Measurements from ENCODE around the gene CST5.
"Not testable (repeated sequence)": the region's sequence is repeated elsewhere in the genome, so short reads cannot be mapped to it uniquely, and the experiment has no call there.

CST5 gene, protein sequence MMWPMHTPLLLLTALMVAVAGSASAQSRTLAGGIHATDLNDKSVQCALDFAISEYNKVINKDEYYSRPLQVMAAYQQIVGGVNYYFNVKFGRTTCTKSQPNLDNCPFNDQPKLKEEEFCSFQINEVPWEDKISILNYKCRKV

DNA sequence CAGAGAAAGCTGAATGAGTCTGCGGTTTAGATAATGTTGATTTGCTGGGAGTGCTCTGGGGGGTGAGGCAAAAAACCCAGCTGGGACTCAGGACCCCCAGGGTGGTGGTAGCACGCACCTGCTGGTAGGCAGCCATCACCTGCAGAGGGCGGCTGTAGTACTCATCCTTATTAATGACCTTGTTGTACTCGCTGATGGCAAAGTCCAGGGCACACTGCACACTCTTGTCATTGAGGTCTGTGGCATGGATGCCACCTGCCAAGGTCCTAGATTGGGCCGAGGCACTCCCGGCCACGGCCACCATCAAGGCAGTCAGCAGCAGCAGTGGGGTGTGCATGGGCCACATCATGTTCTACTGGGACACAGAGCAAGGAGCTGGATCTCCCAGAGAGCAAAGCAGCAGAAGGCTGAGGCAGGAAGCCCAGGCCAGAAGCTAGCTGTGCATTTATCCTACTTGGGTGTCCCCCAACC, at the start of gene CST5:
TSS of gene CST5 (minus strand) at position 421 of the 471 bp plus-strand sequence. CDS start at position 349, 72 bp downstream.
- no peak for DNase-seq (ENCODE audit: low spot score)

DNA sequence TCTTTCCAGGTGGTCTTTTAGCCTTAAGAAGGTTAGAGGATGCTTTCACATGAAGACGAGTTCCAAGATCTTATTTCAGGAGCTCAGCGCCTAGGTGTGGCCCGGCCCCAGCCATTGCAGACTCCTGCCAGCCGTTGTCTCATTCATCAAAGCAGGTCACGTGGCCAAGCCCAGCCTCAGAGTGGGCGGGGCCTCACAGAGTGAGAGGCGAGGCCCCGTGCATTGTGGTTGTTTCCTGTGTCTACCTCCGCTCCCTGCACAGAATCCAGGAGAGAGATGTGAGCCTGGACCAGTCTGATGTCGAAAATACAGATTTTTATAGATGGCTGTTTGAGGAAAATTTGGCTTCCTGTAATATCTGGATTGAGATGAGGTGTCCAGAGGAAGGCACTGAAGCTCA, 49.2 kb upstream of the CST5 start:
- no peak for DNase-seq (ENCODE audit: low spot score)

DNA sequence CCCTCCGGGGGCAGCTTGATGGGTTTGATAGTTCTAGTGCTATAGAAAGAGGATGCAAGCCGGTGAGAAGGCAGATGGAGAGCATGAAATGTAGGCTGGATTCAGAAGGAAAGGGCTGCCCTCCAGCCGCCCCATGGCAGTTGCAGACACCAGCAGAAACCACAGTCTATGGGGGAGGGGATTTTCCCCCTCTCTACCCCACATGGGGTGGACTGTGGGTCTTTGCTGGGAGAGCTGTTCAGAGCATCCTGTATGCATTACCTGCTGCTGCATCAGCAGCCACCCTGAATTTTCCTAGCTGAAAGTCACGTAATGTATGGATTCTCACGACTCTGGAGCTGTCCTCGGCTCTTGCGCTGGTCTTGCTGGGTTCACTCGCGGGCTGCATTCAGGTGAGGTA, 48.8 kb upstream of the CST5 start:
- DNase-seq (ENCODE audit: low spot score), result no peak

DNA sequence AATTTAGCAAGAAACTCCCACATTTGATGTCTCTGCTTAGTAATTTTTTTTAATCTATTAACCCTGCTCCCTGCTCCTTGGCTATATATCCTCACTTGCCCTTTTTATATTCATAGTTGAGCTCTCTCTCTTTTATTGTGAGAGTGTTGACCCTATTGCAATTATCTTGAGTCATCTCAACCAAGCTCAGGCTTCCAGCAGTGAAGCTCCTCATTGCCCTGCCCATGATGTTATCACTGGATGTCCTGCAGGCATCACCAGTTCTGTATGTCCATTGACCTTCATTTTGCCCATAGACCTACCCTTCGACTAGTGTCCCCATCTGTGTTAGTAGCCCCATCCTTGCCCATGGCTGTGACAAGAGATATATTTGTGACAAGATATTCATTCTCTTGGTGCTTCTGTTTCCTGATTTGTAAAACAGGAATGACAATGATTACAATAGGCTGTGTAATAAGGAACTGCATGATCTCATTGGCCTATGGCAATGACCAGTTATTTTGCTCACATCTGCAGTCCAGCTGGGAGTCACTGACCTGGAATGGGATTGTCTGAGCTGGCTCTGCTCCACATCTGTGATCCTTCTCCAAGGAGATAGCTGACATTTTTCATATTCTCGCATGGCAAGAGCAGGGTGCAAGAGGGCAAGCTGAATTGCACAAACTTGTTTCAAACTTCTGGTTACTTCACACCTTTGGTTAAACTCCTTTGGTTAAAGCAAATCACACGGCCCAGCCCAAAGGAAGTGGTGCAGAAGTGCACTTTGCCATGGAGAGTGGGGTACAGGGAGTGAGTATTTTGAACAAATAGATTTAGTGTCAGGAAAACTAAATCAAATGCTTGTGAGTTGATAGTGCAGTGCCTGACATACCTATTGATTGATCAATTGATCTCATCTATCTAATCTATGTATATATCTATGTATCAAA, 47.7 kb upstream of the CST5 start:
- no peak for DNase-seq (ENCODE audit: low spot score)

DNA sequence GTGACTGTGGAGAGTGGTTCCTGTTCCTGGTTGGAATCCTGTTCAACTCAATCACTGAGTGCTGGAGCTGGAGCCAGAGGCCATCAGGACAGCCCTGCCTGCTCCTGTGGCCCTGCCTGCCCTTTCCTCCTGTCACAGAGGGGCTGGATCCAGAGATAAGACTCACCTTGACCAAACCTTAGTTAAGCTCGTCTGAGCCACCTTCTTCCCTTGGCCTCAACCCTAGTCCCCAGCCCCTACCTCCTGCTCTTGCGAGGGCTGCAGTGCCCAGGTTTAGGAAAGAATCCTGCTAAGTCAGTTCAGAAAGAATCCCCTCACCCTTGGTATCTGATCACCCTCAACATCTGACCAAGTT, 47.0 kb upstream of the CST5 start:
- DNase-seq (ENCODE audit: low spot score), result no peak

DNA sequence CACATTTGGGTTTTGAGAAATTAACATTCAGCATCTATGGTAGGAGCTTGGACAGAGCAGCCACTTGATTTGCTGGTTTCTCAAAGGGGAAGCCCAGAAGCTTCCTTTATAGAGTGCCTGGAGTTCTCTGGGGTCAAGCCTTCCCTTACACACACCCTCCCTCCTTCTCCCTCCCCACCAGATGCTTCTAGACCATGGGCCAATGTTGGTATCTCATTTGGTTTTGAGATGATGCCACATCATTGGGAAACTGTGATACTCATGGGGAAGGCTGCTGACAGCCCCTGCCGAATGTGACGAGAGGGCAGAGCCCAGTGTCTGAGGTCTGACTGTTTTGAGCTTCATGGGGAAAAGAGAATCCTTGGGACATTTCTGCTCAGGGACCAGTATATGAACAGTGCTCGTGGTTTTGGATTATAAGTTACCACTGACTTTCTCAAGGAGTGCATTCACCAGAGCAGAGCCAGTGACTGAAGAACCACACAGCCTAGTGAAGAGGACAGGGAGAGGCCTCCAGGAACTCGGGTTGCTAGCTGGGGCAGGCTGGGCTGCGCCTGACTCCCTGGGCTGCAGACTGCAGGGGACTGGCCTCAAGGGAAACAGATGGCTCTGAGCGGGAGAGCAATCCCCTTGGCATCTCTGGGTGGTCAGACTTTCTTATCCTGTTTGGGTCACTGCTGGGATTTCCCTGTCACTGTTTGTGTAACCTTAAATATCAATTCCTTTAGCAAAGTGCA, 46.4 kb upstream of the CST5 start:
- DNase-seq (ENCODE audit: low spot score), result no peak

DNA sequence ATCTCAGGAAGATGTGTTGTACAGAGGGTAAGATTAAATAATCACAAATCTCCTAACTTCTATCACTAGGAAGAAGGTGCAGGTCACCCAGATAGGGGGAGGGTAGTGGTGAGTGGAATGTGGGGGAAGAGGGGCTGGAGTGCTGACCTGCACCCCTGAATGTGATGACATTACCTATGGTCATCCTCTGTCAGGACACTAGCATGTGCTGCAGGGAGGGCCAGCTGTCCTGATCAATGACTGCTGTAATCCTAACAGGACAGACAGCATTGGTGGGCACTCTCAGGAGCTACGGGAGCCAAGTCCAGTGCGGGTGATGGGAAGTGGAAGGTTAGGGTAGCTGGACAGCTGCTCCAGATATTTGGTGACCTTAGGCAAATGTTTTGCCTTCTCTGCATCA, 45.2 kb upstream of the CST5 start:
- no peak for DNase-seq (ENCODE audit: low spot score)

DNA sequence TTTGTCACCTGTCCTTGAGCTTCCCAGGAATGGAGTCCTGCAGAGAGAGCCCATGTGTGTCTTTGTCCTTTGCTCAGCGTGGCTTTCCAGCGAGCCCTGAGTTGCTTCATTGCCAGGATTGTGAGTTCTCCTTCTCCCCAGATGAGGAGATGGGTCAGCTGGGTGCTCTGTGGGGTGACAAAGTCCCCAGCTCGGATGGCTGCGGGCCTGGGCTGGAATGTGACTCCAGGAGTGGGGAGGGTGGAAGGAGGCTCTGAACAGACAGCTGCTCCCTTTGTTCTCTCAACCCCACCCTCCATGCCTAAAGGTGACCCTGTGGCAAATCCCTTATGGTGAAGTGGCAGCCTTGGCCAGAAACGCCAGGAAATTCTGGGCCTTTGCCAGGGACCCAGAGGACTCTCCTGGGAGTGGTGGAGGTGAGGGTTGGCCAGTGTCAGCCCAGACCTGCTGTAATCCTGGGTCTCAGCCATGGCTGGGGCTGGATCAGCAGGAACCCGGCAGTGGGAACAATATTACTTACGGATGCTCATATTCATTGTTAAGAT, 44.4 kb upstream of the CST5 start:
- no peak for DNase-seq (ENCODE audit: low spot score)

DNA sequence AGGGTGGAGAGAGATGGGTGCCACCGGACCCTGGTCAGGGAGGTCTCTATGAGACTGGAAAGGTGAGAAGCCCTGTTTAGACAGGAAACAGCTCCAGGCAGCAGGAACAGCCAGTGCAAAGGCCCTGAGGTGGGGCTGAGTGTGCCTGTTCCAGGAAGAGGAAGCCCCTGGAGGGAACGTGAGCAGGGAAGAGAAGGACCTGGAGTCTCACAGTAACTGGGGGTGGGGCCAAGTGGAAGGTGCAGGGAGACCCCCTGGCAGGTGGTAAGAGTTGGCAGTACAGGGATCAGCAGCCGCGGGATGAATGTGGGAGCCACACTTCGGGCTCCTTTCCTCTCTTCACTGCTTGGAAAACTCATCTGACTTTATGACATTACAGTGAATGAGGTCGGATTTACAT, 43.8 kb upstream of the CST5 start:
- no peak for DNase-seq (ENCODE audit: low spot score)

DNA sequence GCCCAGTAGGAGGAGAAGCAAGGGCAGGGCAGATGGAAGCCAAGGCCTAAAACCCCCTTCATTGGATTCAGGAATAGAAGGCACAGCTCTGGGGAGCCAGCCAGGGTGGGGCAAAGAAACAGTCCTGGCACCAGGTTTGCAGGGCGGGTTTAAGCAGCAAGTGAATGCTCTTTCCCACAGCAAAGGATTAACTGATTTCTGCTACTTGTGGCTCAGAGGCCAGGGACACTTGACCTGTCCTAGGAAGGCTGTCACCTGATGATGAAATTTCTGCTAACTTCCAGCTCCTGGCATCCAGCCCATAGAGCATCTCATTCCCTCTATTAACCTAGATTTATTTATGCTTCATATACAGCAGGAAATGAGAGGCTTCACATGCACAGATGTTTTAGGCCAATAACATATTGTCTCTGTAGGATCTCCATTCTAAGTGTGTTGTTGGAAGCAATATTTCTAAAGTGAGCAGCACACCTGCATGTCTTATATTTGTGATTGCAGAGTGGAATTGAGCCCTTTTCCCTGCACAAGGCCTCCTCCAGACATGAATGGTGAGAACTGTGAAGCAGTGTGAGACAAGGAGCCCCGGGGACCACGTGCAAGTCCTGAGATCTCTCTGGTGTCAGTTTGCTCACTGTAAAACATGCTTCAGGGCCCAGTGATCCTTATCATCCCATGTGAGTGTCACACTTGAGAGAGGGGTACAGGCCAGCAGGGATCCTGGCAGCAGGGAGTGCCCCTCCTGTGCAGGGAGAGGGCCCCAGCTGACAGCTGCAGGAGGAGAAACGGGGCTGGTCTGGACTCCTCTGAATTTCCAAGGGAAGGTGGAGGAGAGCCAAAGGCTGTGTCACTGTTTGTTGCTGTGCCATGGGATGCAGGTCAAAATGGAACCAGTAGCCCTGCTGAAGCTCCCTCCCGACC, 41.1 kb upstream of the CST5 start:
- DNase-seq (ENCODE audit: low spot score), result no peak

DNA sequence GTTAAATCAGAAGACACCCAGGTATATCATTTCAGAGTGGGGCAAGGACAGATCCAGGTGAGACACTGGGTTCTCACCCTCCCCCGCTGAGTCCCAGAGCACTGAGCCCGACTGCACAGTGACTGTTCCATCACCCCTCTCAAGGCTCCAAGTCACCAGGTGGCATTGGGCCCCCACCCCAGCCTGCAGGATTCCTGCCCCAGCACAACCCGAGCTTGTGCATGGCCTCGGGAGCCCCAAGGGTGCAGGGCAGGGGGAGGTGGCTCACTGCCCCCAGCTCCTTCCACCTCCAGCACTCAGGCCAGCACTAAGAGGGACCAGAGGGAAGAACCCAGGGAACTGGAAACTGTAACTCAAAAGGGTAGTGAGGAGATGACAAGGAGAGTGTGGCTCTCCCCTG, 39.3 kb upstream of the CST5 start:
- DNase-seq (ENCODE audit: low spot score), result no peak

DNA sequence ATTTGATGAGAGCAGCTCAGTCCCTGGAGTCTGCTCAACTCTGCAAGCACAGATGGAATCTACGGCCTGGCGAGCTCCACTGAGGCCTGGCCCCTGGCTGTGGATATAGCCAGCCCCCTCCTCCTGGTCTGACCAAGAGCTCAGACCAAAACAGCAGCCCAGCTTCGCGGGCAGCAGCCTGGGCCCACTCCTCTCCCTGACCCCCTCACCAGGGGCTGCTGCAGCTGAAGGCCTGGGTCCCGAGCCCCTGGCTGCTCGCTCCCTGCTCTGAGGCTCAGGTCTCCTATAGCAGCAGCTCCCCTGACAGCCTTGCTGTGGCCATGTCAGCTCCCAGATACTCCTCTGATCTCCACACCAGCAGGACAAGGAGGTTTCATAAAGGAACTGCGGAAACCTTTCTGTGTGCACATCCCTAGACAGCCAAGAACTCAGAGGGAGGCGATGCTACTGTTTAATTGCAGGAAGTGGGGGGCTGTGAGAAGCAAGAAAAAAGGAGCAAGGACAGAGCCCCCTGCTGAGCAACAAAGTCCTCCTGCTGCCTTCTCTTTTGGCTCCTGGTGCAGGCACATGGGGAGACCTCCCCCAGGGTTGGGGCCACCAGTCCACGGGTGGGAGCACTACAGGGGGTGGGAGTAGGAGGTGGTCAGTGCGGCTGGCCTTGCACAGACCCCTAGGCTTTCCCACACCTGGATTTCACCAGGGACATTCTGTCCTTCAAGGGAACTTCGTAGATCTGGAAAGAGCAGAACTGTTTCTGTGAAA, 38.7 kb upstream of the CST5 start:
- no peak for DNase-seq (ENCODE audit: low spot score)

DNA sequence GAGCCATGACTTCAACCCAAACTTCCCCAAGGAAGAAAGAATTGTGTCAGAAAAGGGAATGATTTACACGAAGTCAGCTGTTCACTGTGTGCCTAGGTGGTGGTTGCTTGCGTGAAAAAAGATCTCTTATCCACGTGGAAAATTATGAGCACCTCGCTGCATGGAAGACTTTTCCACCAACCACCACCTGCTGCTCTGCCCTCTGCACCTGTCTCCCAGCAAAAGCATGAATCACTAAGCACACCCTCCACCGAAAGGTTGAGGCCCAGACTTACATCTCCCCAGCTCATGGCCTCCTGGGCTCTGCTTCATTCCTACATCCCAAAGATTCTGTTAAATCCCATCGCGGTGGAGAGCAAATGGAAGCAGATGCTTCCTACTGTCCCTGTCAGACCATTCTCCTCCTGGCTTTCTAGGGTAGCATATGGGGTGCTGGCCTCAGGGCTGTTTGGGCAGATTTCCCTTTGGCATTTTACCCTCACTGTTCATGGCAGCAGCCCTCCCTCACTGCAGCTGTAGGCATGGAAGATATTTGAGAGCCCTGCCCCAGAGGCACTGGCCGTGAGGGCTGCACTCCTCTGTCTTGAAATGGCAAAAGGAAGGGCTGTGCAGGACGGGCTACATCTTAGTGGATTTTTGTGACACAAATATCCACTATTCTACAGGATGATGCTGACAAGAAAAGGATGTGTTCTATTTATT, 37.6 kb upstream of the CST5 start:
- DNase-seq (ENCODE audit: low spot score), result no peak

DNA sequence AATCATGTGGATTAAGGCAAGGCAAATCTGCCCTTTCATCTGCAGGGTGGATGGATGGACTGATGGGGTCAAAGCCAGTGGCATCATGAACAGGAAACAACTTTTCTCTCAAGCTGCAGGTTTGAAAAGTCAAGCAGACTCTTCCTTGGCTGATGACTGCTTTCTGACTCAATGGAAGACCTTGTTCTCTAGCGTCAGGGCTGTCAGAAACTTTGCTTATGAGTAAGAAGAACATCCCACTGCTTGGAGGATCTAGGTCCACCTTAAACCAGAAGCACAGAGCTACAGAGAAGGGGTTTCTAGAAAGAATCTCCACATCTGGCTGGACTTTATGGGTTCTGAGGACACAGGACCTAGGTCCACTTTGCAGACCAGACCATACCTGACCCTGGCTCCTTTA, 36.3 kb upstream of the CST5 start:
- DNase-seq (ENCODE audit: low spot score), result no peak

DNA sequence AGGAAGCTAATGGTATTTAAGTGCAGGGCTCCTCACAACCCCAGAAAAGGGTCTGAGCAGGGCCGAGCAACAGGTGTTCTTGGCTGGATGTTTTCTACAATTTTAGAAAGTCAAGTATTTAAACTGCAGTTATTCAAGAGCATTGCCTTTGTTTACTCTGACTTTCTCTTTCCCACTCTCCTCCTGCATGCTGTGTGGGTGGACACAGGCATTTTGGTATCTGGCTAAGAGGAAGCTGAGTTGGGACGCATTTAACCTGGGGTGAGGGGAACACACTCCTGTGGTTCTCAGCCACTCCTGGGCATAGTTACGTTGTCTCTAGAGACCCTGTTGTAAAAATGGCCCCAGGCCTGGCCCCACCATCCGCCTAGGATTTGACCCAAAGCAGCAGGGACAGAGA, 34.9 kb upstream of the CST5 start:
- DNase-seq (ENCODE audit: low spot score), result not testable (repeated sequence)

DNA sequence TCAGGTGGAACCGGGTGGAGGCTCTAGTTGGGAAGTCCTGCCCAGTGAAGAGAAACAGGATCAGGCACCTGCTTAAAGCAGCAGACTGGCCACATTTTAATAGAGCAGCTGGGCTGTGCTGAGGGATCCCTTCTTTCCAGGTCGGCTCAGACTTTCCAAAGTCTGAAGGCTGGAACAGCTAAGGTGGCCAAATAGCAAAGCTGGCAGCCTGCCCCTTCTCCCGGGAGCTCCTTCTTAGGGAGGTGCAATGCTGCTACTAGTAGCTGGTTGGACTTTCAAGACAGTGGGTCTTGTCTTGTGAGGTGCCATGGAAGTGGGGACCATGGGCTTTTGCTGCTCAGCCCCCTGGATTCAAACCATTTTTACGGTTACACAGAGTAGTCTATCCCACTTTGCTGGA, 30.7 kb upstream of the CST5 start:
- DNase-seq (ENCODE audit: low spot score), result no peak

DNA sequence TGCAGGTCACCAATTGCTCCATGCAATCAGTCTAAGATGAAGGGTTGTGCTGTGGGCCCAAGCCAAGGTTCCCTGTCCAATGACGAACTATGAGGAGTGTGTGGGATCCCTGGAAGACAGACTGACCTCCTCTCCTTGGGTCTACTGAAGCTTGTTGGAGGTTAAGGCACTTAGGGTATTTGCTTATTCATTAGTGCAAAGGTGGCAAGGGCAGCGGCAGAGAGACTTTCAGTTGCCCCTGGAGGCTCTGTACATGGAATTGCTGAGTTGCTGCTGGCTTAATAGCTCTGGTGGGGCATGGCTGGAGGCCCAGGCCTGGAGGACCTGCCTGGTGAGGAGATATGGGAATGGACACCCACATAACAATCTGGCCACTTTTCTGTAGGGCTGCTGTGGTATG, 29.8 kb upstream of the CST5 start:
- no peak for DNase-seq (ENCODE audit: low spot score)

DNA sequence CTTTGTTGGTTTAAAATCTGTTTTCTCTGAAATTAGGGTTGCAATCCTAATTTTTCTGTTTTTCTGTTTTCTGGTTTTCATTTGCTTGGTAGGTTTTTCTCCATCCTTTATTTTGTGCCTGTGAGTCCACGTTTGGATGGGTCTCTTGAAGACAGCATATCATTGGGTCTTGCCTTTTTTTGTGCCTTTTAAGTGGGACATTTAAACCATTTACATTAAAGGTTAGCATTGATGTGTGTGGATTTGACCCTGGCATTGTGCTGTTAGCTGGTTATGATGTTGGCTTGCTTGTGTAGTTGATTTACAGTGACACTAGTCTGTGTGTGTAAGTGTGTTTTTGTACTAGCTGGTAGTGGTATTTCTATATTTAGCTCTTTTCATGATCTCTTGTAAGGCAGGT, 28.0 kb upstream of the CST5 start:
- DNase-seq (ENCODE audit: low spot score), result no peak

DNA sequence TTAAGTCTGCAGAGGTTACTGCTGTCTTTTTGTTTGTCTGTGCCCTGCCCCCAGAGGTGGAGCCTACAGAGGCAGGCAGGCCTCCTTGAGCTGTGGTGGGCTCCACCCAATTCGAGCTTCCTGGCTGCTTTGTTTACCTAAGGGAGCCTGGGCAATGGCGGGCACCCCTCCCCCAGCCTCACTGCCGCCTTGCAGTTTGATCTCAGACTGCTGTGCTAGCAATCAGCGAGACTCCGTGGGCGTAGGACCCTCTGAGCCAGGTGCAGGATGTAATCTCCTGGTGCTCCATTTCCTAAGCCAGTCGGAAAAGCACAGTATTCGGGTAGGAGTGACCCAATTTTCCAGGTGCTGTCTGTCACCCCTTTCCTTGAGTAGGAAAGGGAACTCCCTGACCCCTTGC, 22.8 kb upstream of the CST5 start:
- not testable (repeated sequence) for DNase-seq (ENCODE audit: low spot score)

DNA sequence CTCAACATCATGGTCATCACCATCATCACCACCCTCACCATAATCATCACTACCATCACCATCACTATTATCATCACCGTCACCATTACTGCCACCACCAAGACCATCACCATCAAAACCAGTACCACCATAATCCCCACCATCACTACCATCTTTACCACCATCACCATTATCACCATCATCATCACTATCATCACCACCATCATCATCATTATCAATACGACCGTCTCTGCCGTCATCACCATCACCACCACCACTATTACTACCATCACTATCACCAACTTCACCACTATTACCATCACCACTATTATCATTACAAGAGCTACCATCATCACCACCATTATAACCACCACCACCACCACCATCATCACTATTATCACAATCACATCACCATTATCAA, 11.3 kb upstream of the CST5 start:
- DNase-seq (ENCODE audit: low spot score), result not testable (repeated sequence)
